ENCODE data around the gene USP17L24. TPM values are rescaled to one million over a fixed set of nuclear protein-coding genes. Genes with fewer than 3 reads are reported as not detected.
"Not testable (repeated sequence)": the region's sequence is repeated elsewhere in the genome, so short reads cannot be mapped to it uniquely, and the experiment has no call there.

Gene USP17L24, protein sequence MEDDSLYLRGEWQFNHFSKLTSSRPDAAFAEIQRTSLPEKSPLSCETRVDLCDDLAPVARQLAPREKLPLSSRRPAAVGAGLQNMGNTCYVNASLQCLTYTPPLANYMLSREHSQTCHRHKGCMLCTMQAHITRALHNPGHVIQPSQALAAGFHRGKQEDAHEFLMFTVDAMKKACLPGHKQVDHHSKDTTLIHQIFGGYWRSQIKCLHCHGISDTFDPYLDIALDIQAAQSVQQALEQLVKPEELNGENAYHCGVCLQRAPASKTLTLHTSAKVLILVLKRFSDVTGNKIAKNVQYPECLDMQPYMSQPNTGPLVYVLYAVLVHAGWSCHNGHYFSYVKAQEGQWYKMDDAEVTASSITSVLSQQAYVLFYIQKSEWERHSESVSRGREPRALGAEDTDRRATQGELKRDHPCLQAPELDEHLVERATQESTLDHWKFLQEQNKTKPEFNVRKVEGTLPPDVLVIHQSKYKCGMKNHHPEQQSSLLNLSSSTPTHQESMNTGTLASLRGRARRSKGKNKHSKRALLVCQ
- not detected for total RNA-seq
- polyA plus RNA-seq, result not detected
- long read RNA-seq, donor 1, result 0 reads
- long read RNA-seq, donor 2, result 0 reads
- long read RNA-seq, donor 3, result 0 reads

DNA sequence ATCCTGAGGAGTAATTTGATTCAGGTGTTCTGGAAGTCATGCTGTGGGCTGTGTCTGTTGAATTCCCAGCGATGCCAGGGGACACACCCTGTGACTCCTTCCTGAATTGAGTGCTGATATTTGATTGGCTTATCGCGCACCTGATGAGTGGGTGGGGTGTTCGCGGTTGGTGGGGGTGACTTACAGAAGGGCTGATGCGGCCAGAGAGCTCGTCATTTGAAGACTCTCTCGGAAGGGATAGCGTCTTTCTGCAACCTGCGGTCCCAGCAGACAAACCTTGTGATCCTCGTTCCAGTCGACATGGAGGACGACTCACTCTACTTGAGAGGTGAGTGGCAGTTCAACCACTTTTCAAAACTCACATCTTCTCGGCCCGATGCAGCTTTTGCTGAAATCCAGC is at the start of gene USP17L24:
USP17L24 (plus strand) TSS at position 301 of the 400 bp plus-strand sequence; CDS start at position 301, 0 bp downstream.
- H3K9me3 ChIP-seq; H3K4me3 ChIP-seq; ATAC-seq; DNase-seq; H3K27ac ChIP-seq; H3K36me3 ChIP-seq; H3K4me1 ChIP-seq; H3K27me3 ChIP-seq; intact Hi-C loops (cut with DNase I): not testable (repeated sequence)
- WGBS, 2 donors, result no CpG with 5 or more reads among the region's 15 CpGs

DNA sequence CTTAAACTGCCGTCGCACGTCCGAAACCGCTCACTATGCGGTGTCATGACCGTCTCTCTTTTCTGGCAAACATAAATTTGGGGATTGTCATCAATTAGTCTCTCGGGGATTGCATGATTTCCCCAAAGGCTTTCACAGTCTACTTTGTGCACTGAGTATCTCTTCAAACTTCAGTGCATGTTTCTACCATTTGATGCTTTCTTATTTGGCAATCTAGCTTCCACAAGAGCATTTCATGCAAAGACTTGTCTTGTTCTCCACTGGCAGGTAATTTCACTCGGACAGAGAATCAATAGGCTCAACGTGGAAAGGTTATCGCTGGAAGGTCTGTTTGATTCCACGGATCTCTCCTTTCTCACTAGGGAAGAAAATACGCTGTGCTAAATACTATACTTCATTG is 774 bp upstream of the USP17L24 start:
- ATAC-seq; intact Hi-C loops (cut with DNase I): not testable (repeated sequence)
- 85 to 92% methylated on average over 1 of the region's 13 CpGs for WGBS, 2 donors

DNA sequence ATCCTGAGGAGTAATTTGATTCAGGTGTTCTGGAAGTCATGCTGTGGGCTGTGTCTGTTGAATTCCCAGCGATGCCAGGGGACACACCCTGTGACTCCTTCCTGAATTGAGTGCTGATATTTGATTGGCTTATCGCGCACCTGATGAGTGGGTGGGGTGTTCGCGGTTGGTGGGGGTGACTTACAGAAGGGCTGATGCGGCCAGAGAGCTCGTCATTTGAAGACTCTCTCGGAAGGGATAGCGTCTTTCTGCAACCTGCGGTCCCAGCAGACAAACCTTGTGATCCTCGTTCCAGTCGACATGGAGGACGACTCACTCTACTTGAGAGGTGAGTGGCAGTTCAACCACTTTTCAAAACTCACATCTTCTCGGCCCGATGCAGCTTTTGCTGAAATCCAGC is 4.6 kb downstream of the USP17L24 start, which contains the start of gene USP17L25:
USP17L25 (plus strand) TSS at position 301 of the 400 bp plus-strand sequence; CDS start at position 301, 0 bp downstream.
- H3K4me1 ChIP-seq; H3K36me3 ChIP-seq; intact Hi-C loops (cut with DNase I); H3K27ac ChIP-seq; H3K9me3 ChIP-seq; H3K4me3 ChIP-seq; H3K27me3 ChIP-seq; DNase-seq; ATAC-seq: not testable (repeated sequence)
- WGBS, 2 donors, result no CpG with 5 or more reads among the region's 15 CpGs

More for the DNA sequence above, 774 bp upstream of the USP17L24 start:
- not testable (repeated sequence) for H3K4me3 ChIP-seq, H3K27me3 ChIP-seq, H3K4me1 ChIP-seq, DNase-seq, H3K9me3 ChIP-seq, H3K36me3 ChIP-seq, H3K27ac ChIP-seq

DNA sequence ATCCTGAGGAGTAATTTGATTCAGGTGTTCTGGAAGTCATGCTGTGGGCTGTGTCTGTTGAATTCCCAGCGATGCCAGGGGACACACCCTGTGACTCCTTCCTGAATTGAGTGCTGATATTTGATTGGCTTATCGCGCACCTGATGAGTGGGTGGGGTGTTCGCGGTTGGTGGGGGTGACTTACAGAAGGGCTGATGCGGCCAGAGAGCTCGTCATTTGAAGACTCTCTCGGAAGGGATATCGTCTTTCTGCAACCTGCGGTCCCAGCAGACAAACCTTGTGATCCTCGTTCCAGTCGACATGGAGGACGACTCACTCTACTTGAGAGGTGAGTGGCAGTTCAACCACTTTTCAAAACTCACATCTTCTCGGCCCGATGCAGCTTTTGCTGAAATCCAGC is 9.4 kb downstream of the USP17L24 start, which contains the start of gene USP17L26:
USP17L26 (plus strand) TSS at position 301 of the 400 bp plus-strand sequence; CDS start at position 301, 0 bp downstream.
- H3K27me3 ChIP-seq; H3K4me3 ChIP-seq; ATAC-seq; H3K36me3 ChIP-seq; H3K27ac ChIP-seq; DNase-seq; H3K4me1 ChIP-seq; H3K9me3 ChIP-seq; intact Hi-C loops (cut with DNase I): not testable (repeated sequence)
- 81% methylated on average over 9 of the region's 15 CpGs; no CpG with 5 or more reads in 1 of the 2 donors for WGBS, 2 donors

DNA sequence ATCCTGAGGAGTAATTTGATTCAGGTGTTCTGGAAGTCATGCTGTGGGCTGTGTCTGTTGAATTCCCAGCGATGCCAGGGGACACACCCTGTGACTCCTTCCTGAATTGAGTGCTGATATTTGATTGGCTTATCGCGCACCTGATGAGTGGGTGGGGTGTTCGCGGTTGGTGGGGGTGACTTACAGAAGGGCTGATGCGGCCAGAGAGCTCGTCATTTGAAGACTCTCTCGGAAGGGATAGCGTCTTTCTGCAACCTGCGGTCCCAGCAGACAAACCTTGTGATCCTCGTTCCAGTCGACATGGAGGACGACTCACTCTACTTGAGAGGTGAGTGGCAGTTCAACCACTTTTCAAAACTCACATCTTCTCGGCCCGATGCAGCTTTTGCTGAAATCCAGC is 14.1 kb downstream of the USP17L24 start, which contains the start of gene USP17L5:
USP17L5 (plus strand) TSS at position 301 of the 400 bp plus-strand sequence; CDS start at position 301, 0 bp downstream.
- H3K9me3 ChIP-seq; intact Hi-C loops (cut with DNase I); H3K4me1 ChIP-seq; H3K4me3 ChIP-seq; H3K27me3 ChIP-seq; ATAC-seq; DNase-seq; H3K36me3 ChIP-seq; H3K27ac ChIP-seq: not testable (repeated sequence)
- no CpG with 5 or more reads among the region's 15 CpGs for WGBS, 2 donors

DNA sequence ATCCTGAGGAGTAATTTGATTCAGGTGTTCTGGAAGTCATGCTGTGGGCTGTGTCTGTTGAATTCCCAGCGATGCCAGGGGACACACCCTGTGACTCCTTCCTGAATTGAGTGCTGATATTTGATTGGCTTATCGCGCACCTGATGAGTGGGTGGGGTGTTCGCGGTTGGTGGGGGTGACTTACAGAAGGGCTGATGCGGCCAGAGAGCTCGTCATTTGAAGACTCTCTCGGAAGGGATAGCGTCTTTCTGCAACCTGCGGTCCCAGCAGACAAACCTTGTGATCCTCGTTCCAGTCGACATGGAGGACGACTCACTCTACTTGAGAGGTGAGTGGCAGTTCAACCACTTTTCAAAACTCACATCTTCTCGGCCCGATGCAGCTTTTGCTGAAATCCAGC is 18.9 kb downstream of the USP17L24 start, which contains the start of gene USP17L27:
USP17L27 (plus strand) TSS at position 301 of the 400 bp plus-strand sequence; CDS start at position 301, 0 bp downstream.
- H3K36me3 ChIP-seq; ATAC-seq; H3K4me3 ChIP-seq; H3K27me3 ChIP-seq; intact Hi-C loops (cut with DNase I); DNase-seq; H3K4me1 ChIP-seq; H3K9me3 ChIP-seq; H3K27ac ChIP-seq: not testable (repeated sequence)
- WGBS, 2 donors, result no CpG with 5 or more reads among the region's 15 CpGs

DNA sequence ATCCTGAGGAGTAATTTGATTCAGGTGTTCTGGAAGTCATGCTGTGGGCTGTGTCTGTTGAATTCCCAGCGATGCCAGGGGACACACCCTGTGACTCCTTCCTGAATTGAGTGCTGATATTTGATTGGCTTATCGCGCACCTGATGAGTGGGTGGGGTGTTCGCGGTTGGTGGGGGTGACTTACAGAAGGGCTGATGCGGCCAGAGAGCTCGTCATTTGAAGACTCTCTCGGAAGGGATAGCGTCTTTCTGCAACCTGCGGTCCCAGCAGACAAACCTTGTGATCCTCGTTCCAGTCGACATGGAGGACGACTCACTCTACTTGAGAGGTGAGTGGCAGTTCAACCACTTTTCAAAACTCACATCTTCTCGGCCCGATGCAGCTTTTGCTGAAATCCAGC is 23.6 kb downstream of the USP17L24 start, which contains the start of gene USP17L28:
USP17L28 (plus strand) TSS at position 301 of the 400 bp plus-strand sequence; CDS start at position 301, 0 bp downstream.
- DNase-seq; H3K27ac ChIP-seq; H3K27me3 ChIP-seq; H3K4me3 ChIP-seq; H3K36me3 ChIP-seq; ATAC-seq; H3K4me1 ChIP-seq; H3K9me3 ChIP-seq; intact Hi-C loops (cut with DNase I): not testable (repeated sequence)
- WGBS, 2 donors, result no CpG with 5 or more reads among the region's 15 CpGs

GRCh38 chr4:9350866-9351265 is 25.9 kb downstream of the USP17L24 start:
- H3K27me3 ChIP-seq; H3K4me1 ChIP-seq; ATAC-seq; H3K27ac ChIP-seq; H3K36me3 ChIP-seq; H3K9me3 ChIP-seq; H3K4me3 ChIP-seq; intact Hi-C loops (cut with DNase I): not testable (repeated sequence)
- WGBS, 2 donors, result 91 to 93% methylated on average over 13 of the region's 18 CpGs
- DNase-seq, result peak in 1 of 2 donors; percentile 17

GRCh38 chr4:9353338-9353737 is 28.4 kb downstream of the USP17L24 start, which contains the start of gene USP17L29:
USP17L29 (plus strand) TSS chr4:9353638; CDS start chr4:9353638, 0 bp downstream.
- ATAC-seq, H3K4me1 ChIP-seq: not testable (repeated sequence)
- no CpG with 5 or more reads among the region's 15 CpGs for WGBS, 2 donors

GRCh38 chr4:9362829-9363228 is 37.9 kb downstream of the USP17L24 start, which contains the start of gene USP17L30:
USP17L30 (plus strand) TSS chr4:9363129; CDS start chr4:9363129, 0 bp downstream.
- H3K4me3 ChIP-seq; H3K4me1 ChIP-seq; ATAC-seq; H3K36me3 ChIP-seq; H3K9me3 ChIP-seq; H3K27ac ChIP-seq; DNase-seq; intact Hi-C loops (cut with DNase I); H3K27me3 ChIP-seq: not testable (repeated sequence)
- no CpG with 5 or more reads among the region's 15 CpGs for WGBS, 2 donors

More at GRCh38 chr4:9353338-9353737, 28.4 kb downstream of the USP17L24 start, which contains the start of gene USP17L29:
- H3K27me3 ChIP-seq; H3K36me3 ChIP-seq; DNase-seq; intact Hi-C loops (cut with DNase I); H3K9me3 ChIP-seq; H3K4me3 ChIP-seq; H3K27ac ChIP-seq: not testable (repeated sequence)

Measured in heart right ventricle (tissue), 16 donors.